H9 (cell line): ENCODE measurements around the gene MYH9. TPM values are rescaled to one million over a fixed set of nuclear protein-coding genes. Genes with fewer than 3 reads are reported as not detected.
A peak's percentile ranks its signal among the peaks of the same experiment; 100 is the strongest.

Experiments
- DNase-seq: peaks from one replicate; pipeline ENCODE4 v3.0.0-alpha.2; 2017
- H2AFZ ChIP-seq: one replicate; pipeline ENCODE4 v1.6.1; 2013; ENCODE audit warnings: mild to moderate bottlenecking, low read length, control low read depth, moderate library complexity
- H2AK5ac ChIP-seq: 2 replicates; pipeline ENCODE4 v1.6.1; 2013; ENCODE audit warnings: low read length, control low read depth, mixed read lengths; ENCODE audit not compliant: insufficient read length
- H2BK120ac ChIP-seq: one replicate; pipeline ENCODE4 v1.6.1; 2013; ENCODE audit warnings: low read depth, mild to moderate bottlenecking, low read length, control low read depth, inconsistent platforms; ENCODE audit not compliant: poor library complexity, severe bottlenecking
- H2BK12ac ChIP-seq: 2 replicates; pipeline ENCODE4 v1.6.1; 2013; ENCODE audit warnings: low read length, control low read depth, mixed read lengths, low read depth; ENCODE audit not compliant: insufficient read length
- H2BK15ac ChIP-seq: 2 replicates; pipeline ENCODE4 v1.6.1; 2013; ENCODE audit warnings: low read depth, low read length, control low read depth
- H2BK20ac ChIP-seq: one replicate; pipeline ENCODE4 v1.6.1; 2013; ENCODE audit warnings: low read depth, mild to moderate bottlenecking, low read length, control low read depth, inconsistent platforms; ENCODE audit not compliant: poor library complexity, severe bottlenecking
- H2BK5ac ChIP-seq: 2 replicates; pipeline ENCODE4 v1.6.1; 2013; ENCODE audit warnings: low read length, control low read depth, mixed read lengths; ENCODE audit not compliant: insufficient read length
- H3K14ac ChIP-seq: 2 replicates; pipeline ENCODE4 v1.6.1; 2013; ENCODE audit warnings: low read length, control low read depth; ENCODE audit not compliant: insufficient read depth
- H3K18ac ChIP-seq: 2 replicates; pipeline ENCODE4 v1.6.1; 2013; ENCODE audit warnings: low read depth, mild to moderate bottlenecking, mixed read lengths, low read length, control low read depth; ENCODE audit not compliant: insufficient read length
- H3K23ac ChIP-seq: 2 replicates; pipeline ENCODE4 v1.6.1; 2013; ENCODE audit warnings: low read length, control low read depth, mixed read lengths, low read depth; ENCODE audit not compliant: insufficient read length
- H3K23me2 ChIP-seq: 2 replicates; pipeline ENCODE4 v1.6.1; 2013; ENCODE audit warnings: low read depth, mild to moderate bottlenecking, mixed read lengths, low read length, control low read depth; ENCODE audit not compliant: insufficient read length, poor library complexity, severe bottlenecking
- H3K27ac ChIP-seq: 2 replicates; pipeline ENCODE4 v1.5.1; 2013; ENCODE audit warnings: low read length, control low read depth, mixed read lengths, low read depth; ENCODE audit not compliant: insufficient read length
- H3K27me3 ChIP-seq: 2 replicates; pipeline ENCODE4 v1.6.1; 2013; ENCODE audit warnings: low read length, control low read depth, inconsistent platforms; ENCODE audit not compliant: insufficient read depth
- H3K4ac ChIP-seq: 2 replicates; pipeline ENCODE4 v1.6.1; 2013; ENCODE audit warnings: low read depth, mild to moderate bottlenecking, control low read depth, inconsistent platforms, low read length, moderate library complexity
- H3K4me1 ChIP-seq: 2 replicates; pipeline ENCODE4 v1.6.1; 2013; ENCODE audit warnings: low read length, control low read depth, inconsistent platforms; ENCODE audit not compliant: insufficient read depth
- H3K4me2 ChIP-seq: 2 replicates; pipeline ENCODE4 v1.6.1; 2013; ENCODE audit warnings: low read length, control low read depth, mixed read lengths; ENCODE audit not compliant: insufficient read length, insufficient read depth
- H3K56ac ChIP-seq: 2 replicates; pipeline ENCODE4 v1.6.1; 2013; ENCODE audit warnings: low read depth, mild to moderate bottlenecking, mixed read lengths, low read length, control low read depth; ENCODE audit not compliant: insufficient read length
- H3K79me1 ChIP-seq: 2 replicates; pipeline ENCODE4 v1.6.1; 2013; ENCODE audit warnings: low read depth, mild to moderate bottlenecking, moderate library complexity, low read length, control low read depth, inconsistent platforms; ENCODE audit not compliant: insufficient read depth, poor library complexity, severe bottlenecking
- H3K79me2 ChIP-seq: 2 replicates; pipeline ENCODE4 v1.6.1; 2013; ENCODE audit warnings: low read length, control low read depth, inconsistent platforms; ENCODE audit not compliant: insufficient read depth
- H3K9ac ChIP-seq: 2 replicates; pipeline ENCODE4 v1.6.1; 2013; ENCODE audit warnings: low read length, control low read depth, mixed read lengths; ENCODE audit not compliant: insufficient read length; ENCODE audit errors: extremely low read depth
- H3K9me3 ChIP-seq: one replicate; pipeline ENCODE4 v1.6.1; 2013; ENCODE audit warnings: low read depth, low read length, inconsistent platforms; ENCODE audit not compliant: control insufficient read depth
- H3T11ph ChIP-seq: one replicate; pipeline ENCODE4 v1.6.1; 2013; ENCODE audit warnings: mild to moderate bottlenecking, low read length, control low read depth, inconsistent platforms
- H4K20me1 ChIP-seq: one replicate; pipeline ENCODE4 v1.6.1; 2013; ENCODE audit not compliant: control insufficient read depth, insufficient read length, insufficient read depth
- H4K5ac ChIP-seq: 2 replicates; pipeline ENCODE4 v1.6.1; 2013; ENCODE audit warnings: low read depth, mild to moderate bottlenecking, mixed read lengths, low read length, control low read depth; ENCODE audit not compliant: insufficient read length
- H4K8ac ChIP-seq: replicated peaks from 2 replicates; pipeline ENCODE4 v1.6.1; 2013; ENCODE audit warnings: low read length, control low read depth, mixed read lengths, low read depth; ENCODE audit not compliant: insufficient read length
- H4K91ac ChIP-seq: 2 replicates; pipeline ENCODE4 v1.6.1; 2013; ENCODE audit warnings: low read depth, mild to moderate bottlenecking, moderate library complexity, mixed read lengths, low read length, control low read depth; ENCODE audit not compliant: insufficient read length
- H3K27ac Mint-ChIP-seq, 3 experiments: 2 replicates in 2 of 3; 3 replicates in 1 of 3; pipeline ENCODE4 v1.8.0; 2020 to 2021; ENCODE audit warnings: mixed read lengths in 3 of 3, mild to moderate bottlenecking in 1 of 3, moderate library complexity in 1 of 3
- H3K27me3 Mint-ChIP-seq: 2 replicates; pipeline ENCODE4 v1.8.0; 2021; ENCODE audit warnings: low read depth, mild to moderate bottlenecking, moderate library complexity, mixed read lengths
- H3K36me3 Mint-ChIP-seq, 3 experiments: 2 replicates in 2 of 3; 3 replicates in 1 of 3; pipeline ENCODE4 v1.8.0; 2020 to 2021; ENCODE audit warnings: low read depth in 3 of 3, mixed read lengths in 3 of 3; ENCODE audit not compliant: insufficient read depth in 1 of 3
- H3K4me1 Mint-ChIP-seq, 2 experiments: 2 replicates each; pipeline ENCODE4 v1.8.0; 2020; ENCODE audit warnings: mixed read lengths in 2 of 2
- H3K4me3 Mint-ChIP-seq, 2 experiments: 2 replicates in 1 of 2; 3 replicates in 1 of 2; pipeline ENCODE4 v1.8.0; 2020 to 2021; ENCODE audit warnings: mild to moderate bottlenecking in 2 of 2, mixed read lengths in 2 of 2, moderate library complexity in 1 of 2
- H3K9me3 Mint-ChIP-seq, 2 experiments: 2 replicates in 1 of 2; 3 replicates in 1 of 2; pipeline ENCODE4 v1.8.0; 2020; ENCODE audit warnings: mild to moderate bottlenecking in 2 of 2, mixed read lengths in 2 of 2, moderate library complexity in 1 of 2
- CTCF ChIP-seq: fragments of 200-600 bp; sonication (generic); conservative IDR thresholded peaks from 3 replicates; pipeline ENCODE4 v1.8.0; 2021; ENCODE audit warnings: antibody characterized with exemption, mild to moderate bottlenecking
- WGBS: extraction: QIAGEN DNeasy Blood & Tissue Kit; methylation state at CpG from one replicate; pipeline ENCODE4 v1.1.7; 2013; ENCODE audit warnings: missing lambda C conversion rate, low lambda C conversion rate, mixed read lengths; ENCODE audit not compliant: insufficient read length; ENCODE audit errors: extremely low coverage; 5-methylcytosine and 5-hydroxymethylcytosine counted together
- total RNA-seq: library from RNA; stranded (reverse); gene quantifications from 2 replicates; pipeline ENCODE4 v1.2.1, GENCODE V29; 2021

MYH9 gene
- total RNA-seq, 1 experiment from 2014 or later = 266 TPM

DNA sequence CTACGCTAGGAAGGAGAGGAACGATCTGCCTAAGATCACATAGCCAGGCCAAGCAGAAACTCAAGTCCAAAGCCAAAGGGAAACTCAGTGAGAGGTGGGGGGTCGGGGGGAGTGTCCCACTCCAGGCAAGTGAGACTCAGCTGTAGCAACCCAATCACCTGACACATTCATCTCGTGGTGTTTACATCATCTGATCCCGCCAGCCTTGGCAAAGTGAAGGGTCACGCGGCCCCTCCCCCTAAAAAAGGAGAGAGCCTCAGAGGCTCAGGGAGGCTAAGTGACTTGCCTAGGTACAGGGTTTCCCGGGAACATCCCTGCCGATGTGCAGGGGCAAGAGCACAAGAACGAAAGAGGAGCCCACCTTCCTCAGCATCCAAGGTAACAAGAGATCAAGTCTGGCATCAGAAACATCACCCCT is 21.5 kb downstream of the MYH9 start:
- H2AFZ ChIP-seq = no peak overlapping the region
- no peak overlapping the region for H2BK20ac ChIP-seq
- H4K8ac ChIP-seq = no peak overlapping the region
- H2BK5ac ChIP-seq = no peak overlapping the region
- no peak overlapping the region for H3K27ac ChIP-seq
- H2BK120ac ChIP-seq = no peak overlapping the region
- no peak overlapping the region for H2BK12ac ChIP-seq
- no peaks in the 10 kb centered on the region for H3K9me3 Mint-ChIP-seq
- peaks cover 63% of the 10 kb centered on the region; the same call in 1 of the 2 replicates for H3K79me2 ChIP-seq
- H3K9ac ChIP-seq = no peak overlapping the region
- no peaks in the 10 kb centered on the region for H3K23me2 ChIP-seq
- no peak overlapping the region for H2BK15ac ChIP-seq
- no peak overlapping the region for H4K91ac ChIP-seq
- H3K23ac ChIP-seq = no peak overlapping the region
- H3K27me3 ChIP-seq = no peaks in the 10 kb centered on the region
- peaks cover 3 to 9% (median 4%) of the 10 kb centered on the region in 3 experiments; a peak in 3 of 7 replicates for H3K36me3 Mint-ChIP-seq
- H3K4ac ChIP-seq = no peak overlapping the region
- no peak overlapping the region for H3K4me2 ChIP-seq
- no peaks in the 10 kb centered on the region for H3K79me1 ChIP-seq
- H3K9me3 ChIP-seq = no peaks in the 10 kb centered on the region
- H3K18ac ChIP-seq = no peak overlapping the region
- no peak overlapping the region for H3T11ph ChIP-seq
- no peak for DNase-seq
- peaks cover 5% of the 10 kb centered on the region for H4K20me1 ChIP-seq
- no CpG with 5 or more reads among the region's 10 CpGs for whole genome bisulfite sequencing
- H3K27ac Mint-ChIP-seq = peak overlapping the region; percentile 86 to 99 (median 95)
- H3K4me3 Mint-ChIP-seq = peak overlapping the region in 1 of 2 experiments; percentile 60; a peak in 2 of 5 replicates
- H3K27me3 Mint-ChIP-seq = no peaks in the 10 kb centered on the region
- H3K14ac ChIP-seq = no peak overlapping the region
- H2AK5ac ChIP-seq = no peak overlapping the region
- H4K5ac ChIP-seq = no peak overlapping the region
- no peak overlapping the region for H3K56ac ChIP-seq
- no peak for TF ChIP-seq CTCF
- H3K4me1 Mint-ChIP-seq = peaks cover 90 to 93% of the 10 kb centered on the region in 2 experiments
- H3K4me1 ChIP-seq = peaks cover 43% of the 10 kb centered on the region
